IMR-90 (cell line): Measurements from ENCODE around the gene GPSM1. TPM values are rescaled to one million over a fixed set of nuclear protein-coding genes. Genes with fewer than 3 reads are reported as not detected.

Experiments used
- ATAC-seq: fragments of 200-7000 bp; cut with Tn5 transposase; 2 replicates; pipeline ENCODE4 v1.9.1; 2020; ENCODE audit warnings: low read depth, mild to moderate bottlenecking, moderate library complexity
- BruUV-seq: library from RNA; stranded (reverse); fragments of 400-500 nt; replicated peaks from 2 replicates; lab custom pipeline; 2021; lab: Mats Ljungman, UMichigan
- CTCF ChIA-PET: fragments of 300-600 bp; formaldehyde crosslinking; extraction: SDS; loops from one replicate; lab custom pipeline; 2021; ENCODE audit warnings: antibody characterized with exemption; lab: Yijun Ruan, JAX
- POLR2A ChIA-PET: fragments of 300-600 bp; sonication (Branson Sonifier 250); formaldehyde crosslinking; loops from one replicate; lab custom pipeline; 2022; ENCODE audit warnings: antibody characterized with exemption; ENCODE audit not compliant: unreplicated experiment; lab: Charles Lee
- DNase-seq: peaks from one replicate; pipeline ENCODE4 v3.0.0; 2013
- H2AFZ ChIP-seq: replicated peaks from 2 replicates; pipeline ENCODE3; 2013; ENCODE audit warnings: low read length, mild to moderate bottlenecking; ENCODE audit not compliant: poor library complexity
- H2AK5ac ChIP-seq: 2 replicates; pipeline ENCODE4 v1.6.1; 2013; ENCODE audit warnings: low read depth, low read length, inconsistent platforms
- H2AK9ac ChIP-seq: replicated peaks from 2 replicates; pipeline ENCODE3; 2013; ENCODE audit warnings: mild to moderate bottlenecking, low read depth, low read length, moderate library complexity; ENCODE audit not compliant: poor library complexity
- H2BK120ac ChIP-seq: 2 replicates; pipeline ENCODE4 v1.6.1; 2013; ENCODE audit warnings: low read depth, low read length, inconsistent platforms
- H2BK15ac ChIP-seq: 3 replicates; pipeline ENCODE4 v1.6.1; 2013; ENCODE audit warnings: low read depth, low read length, inconsistent platforms
- H2BK20ac ChIP-seq: 2 replicates; pipeline ENCODE4 v1.6.1; 2013; ENCODE audit warnings: low read depth, mild to moderate bottlenecking, inconsistent platforms, low read length, moderate library complexity
- H2BK5ac ChIP-seq: 2 replicates; pipeline ENCODE4 v1.6.1; 2013; ENCODE audit warnings: mild to moderate bottlenecking, low read depth, low read length, inconsistent platforms; ENCODE audit not compliant: poor library complexity, severe bottlenecking
- H3K14ac ChIP-seq: replicated peaks from 2 replicates; pipeline ENCODE4 v1.6.1; 2013; ENCODE audit warnings: low read depth, low read length, inconsistent platforms
- H3K18ac ChIP-seq: 2 replicates; pipeline ENCODE4 v1.6.1; 2013; ENCODE audit warnings: low read depth, low read length, control low read depth
- H3K23ac ChIP-seq: 2 replicates; pipeline ENCODE4 v1.6.1; 2013; ENCODE audit warnings: low read depth, low read length, inconsistent platforms
- H3K27ac ChIP-seq: 2 replicates; pipeline ENCODE4 v1.5.1; 2013; ENCODE audit warnings: mild to moderate bottlenecking, control low read depth, low read length; ENCODE audit not compliant: insufficient read depth
- H3K27me3 ChIP-seq: 2 replicates; pipeline ENCODE4 v1.6.1; 2013; ENCODE audit warnings: low read length; ENCODE audit not compliant: control insufficient read depth, insufficient read depth
- H3K36me3 ChIP-seq: 2 replicates; pipeline ENCODE4 v1.6.1; 2013; ENCODE audit warnings: low read length, mixed read lengths; ENCODE audit not compliant: control insufficient read depth, insufficient read depth
- H3K4ac ChIP-seq: 2 replicates; pipeline ENCODE4 v1.6.1; 2013; ENCODE audit warnings: low read depth, low read length, inconsistent platforms
- H3K4me1 ChIP-seq: 2 replicates; pipeline ENCODE4 v1.6.1; 2013; ENCODE audit warnings: low read length, mixed read lengths; ENCODE audit not compliant: control insufficient read depth, insufficient read depth
- H3K4me2 ChIP-seq: 2 replicates; pipeline ENCODE4 v1.6.1; 2013; ENCODE audit warnings: low read depth, mild to moderate bottlenecking, control low read depth, low read length, moderate library complexity
- H3K4me3 ChIP-seq: 2 replicates; pipeline ENCODE4 v1.5.1; 2013; ENCODE audit warnings: low read depth, mild to moderate bottlenecking, control low read depth, low read length, moderate library complexity; ENCODE audit not compliant: insufficient read depth
- H3K56ac ChIP-seq: 2 replicates; pipeline ENCODE4 v1.6.1; 2013; ENCODE audit warnings: low read length, inconsistent platforms; ENCODE audit not compliant: insufficient read depth; ENCODE audit errors: extremely low read depth
- H3K79me1 ChIP-seq, 2 experiments: 2 replicates each; pipeline ENCODE4 v1.6.1; 2013; ENCODE audit warnings: low read length in 2 of 2, inconsistent platforms in 1 of 2, low read depth in 1 of 2
- H3K9ac ChIP-seq: 2 replicates; pipeline ENCODE4 v1.6.1; 2013; ENCODE audit warnings: low read depth, low read length, control low read depth
- H3K9me1 ChIP-seq: 2 replicates; pipeline ENCODE4 v1.6.1; 2013; ENCODE audit warnings: low read length, inconsistent platforms; ENCODE audit not compliant: insufficient read depth
- H3K9me3 ChIP-seq: 2 replicates; pipeline ENCODE4 v1.6.1; 2013; ENCODE audit warnings: low read length; ENCODE audit not compliant: control insufficient read depth, insufficient read depth
- H4K20me1 ChIP-seq: 2 replicates; pipeline ENCODE4 v1.6.1; 2013; ENCODE audit warnings: low read length, inconsistent platforms; ENCODE audit not compliant: insufficient read depth
- H4K5ac ChIP-seq: 2 replicates; pipeline ENCODE4 v1.6.1; 2013; ENCODE audit warnings: mild to moderate bottlenecking, low read depth, low read length, control low read depth
- H4K8ac ChIP-seq, 2 experiments: 2 replicates each; pipeline ENCODE4 v1.6.1; 2013; ENCODE audit warnings: low read depth in 2 of 2, low read length in 2 of 2, control low read depth in 1 of 2, inconsistent platforms in 1 of 2
- H4K91ac ChIP-seq: 2 replicates; pipeline ENCODE4 v1.6.1; 2013; ENCODE audit warnings: low read depth, low read length, inconsistent platforms; ENCODE audit not compliant: insufficient read depth
- BHLHE40 ChIP-seq: fragments of 150-350 bp; IDR thresholded peaks from 2 replicates; pipeline ENCODE4 v1.6.1; 2016; ENCODE audit warnings: mild to moderate bottlenecking, low read depth, low read length
- CEBPB ChIP-seq: IDR thresholded peaks from 2 replicates; pipeline ENCODE4 v1.6.1; 2012; ENCODE audit warnings: low read depth, low read length, improper control_type of control experiment
- ELK1 ChIP-seq: fragments of 150-350 bp; IDR thresholded peaks from 2 replicates; pipeline ENCODE4 v1.6.1; 2016; ENCODE audit warnings: low read depth, mild to moderate bottlenecking, low read length, moderate library complexity, borderline replicate concordance
- FOS ChIP-seq: fragments of 150-350 bp; IDR thresholded peaks from 2 replicates; pipeline ENCODE4 v1.6.1; 2016; ENCODE audit warnings: low read depth, low read length
- MAFK ChIP-seq: IDR thresholded peaks from 2 replicates; pipeline ENCODE4 v1.6.1; 2012; ENCODE audit warnings: low read depth, low read length, improper control_type of control experiment
- MXI1 ChIP-seq: IDR thresholded peaks from 2 replicates; pipeline ENCODE4 v1.6.1; 2012; ENCODE audit warnings: low read depth, mild to moderate bottlenecking, low read length, moderate library complexity, borderline replicate concordance
- POLR2A ChIP-seq: IDR thresholded peaks from 2 replicates; pipeline ENCODE4 v1.6.1; 2012; ENCODE audit warnings: mild to moderate bottlenecking, low read depth, low read length
- WGBS, 2 experiments: methylation state at CpG; one replicate each; pipeline versions ENCODE4 v1.1.5 to v1.1.7; 2013; ENCODE audit warnings: missing lambda C conversion rate in 2 of 2; ENCODE audit not compliant: insufficient read length in 1 of 2; ENCODE audit errors: extremely low coverage in 2 of 2; 5-methylcytosine and 5-hydroxymethylcytosine counted together
- dilution Hi-C: fragments of 300-500 bp; cut with HindIII; formaldehyde crosslinking; loops from one replicate; pipeline ENCODE4 v1.14.3; 2018; ENCODE audit warnings: low sequenced_read_pairs; ENCODE audit not compliant: unreplicated experiment
- in situ Hi-C: fragments of 300-500 bp; cut with MboI; formaldehyde crosslinking; loops from 3 replicates; pipeline ENCODE4 v1.14.3; 2019; ENCODE audit warnings: low sequenced_read_pairs, inconsistent platforms, mixed read lengths
- intact Hi-C: fragments of 100-400 bp; cut with micrococcal nuclease; formaldehyde crosslinking; loops from 2 replicates; pipeline ENCODE4 v1.10.0; 2022
- polyA plus RNA-seq, 3 experiments: library from polyadenylated mRNA; depleted of rRNA; stranded (reverse); fragments of >200 nt; gene quantifications; 2 replicates each; pipeline ENCODE4 v1.2.3, GENCODE V29; 2012; ENCODE audit warnings: low replicate concordance in 1 of 3
- total RNA-seq: library from RNA; depleted of rRNA; stranded (reverse); fragments of >200 nt; gene quantifications from 2 replicates; pipeline ENCODE4 v1.2.3, GENCODE V29; 2012

Gene GPSM1
- total and polyA plus RNA-seq, 2 of the 4 experiments (the other 2 are of a cell fraction): 28.7 to 71.2 TPM

DNA sequence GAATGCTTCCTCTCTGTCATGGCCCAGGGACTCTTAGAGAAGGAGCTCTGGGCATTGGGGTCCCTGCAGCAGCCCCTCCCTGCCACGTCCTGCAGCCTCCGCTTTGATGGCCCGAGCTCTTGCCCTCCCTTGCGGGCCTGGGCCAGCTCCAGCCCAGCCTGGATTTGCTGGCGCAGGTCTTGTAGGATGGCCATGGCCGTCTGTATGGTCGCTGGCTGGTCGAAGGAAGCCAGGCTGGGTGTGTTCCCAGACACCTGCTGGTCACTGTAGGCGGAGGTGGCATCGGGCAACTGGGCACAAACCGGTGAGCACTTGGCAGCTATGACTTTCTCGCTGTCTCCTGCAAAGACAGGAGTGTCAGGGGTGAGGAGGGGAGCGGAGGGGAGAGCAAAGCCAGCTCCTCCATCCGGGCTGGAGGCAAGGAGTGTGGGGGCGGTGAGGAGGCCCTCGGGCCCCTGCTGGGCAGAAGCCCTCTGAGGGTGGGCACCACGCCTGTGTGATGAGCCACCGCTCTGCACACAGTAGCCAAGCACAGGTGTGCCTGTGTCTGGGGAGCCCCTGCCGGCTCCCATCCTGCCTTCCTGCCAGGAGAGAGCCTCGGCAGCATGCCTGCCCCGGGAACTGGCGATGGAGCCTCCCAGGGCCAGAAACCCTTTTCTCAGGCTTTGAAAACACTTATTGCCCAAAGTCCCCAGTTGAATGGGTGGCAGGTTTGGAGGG, 35.9 kb upstream of the GPSM1 start:
- no peak overlapping the region for H3K4me3 ChIP-seq
- no peaks in the 10 kb centered on the region for H3K4me1 ChIP-seq
- no peak overlapping the region for H3K18ac ChIP-seq
- ChIA-PET CTCF (no interaction called here), POLR2A (no interaction called here)
- H3K27me3 ChIP-seq: peaks cover 44% of the 10 kb centered on the region
- H4K8ac ChIP-seq: no peak overlapping the region
- H3K27ac ChIP-seq: no peak overlapping the region
- no peak overlapping the region for H3K14ac ChIP-seq
- H2BK120ac ChIP-seq: no peak overlapping the region
- H3K4me2 ChIP-seq: no peak overlapping the region
- no peak overlapping the region for H4K91ac ChIP-seq
- H2AK5ac ChIP-seq: no peak overlapping the region
- ATAC-seq (no peak), DNase-seq (no peak)
- no peaks in the 10 kb centered on the region for H3K79me1 ChIP-seq
- intact Hi-C loops: no loop called here
- H3K36me3 ChIP-seq: no peaks in the 10 kb centered on the region
- dilution Hi-C loops: no loop called here
- H3K9me1 ChIP-seq: no peaks in the 10 kb centered on the region
- H3K4ac ChIP-seq: no peak overlapping the region
- H3K9me3 ChIP-seq: no peaks in the 10 kb centered on the region; the same call in 1 of the 2 replicates
- 70% methylated on average over 9 of the region's 22 CpGs; no CpG with 5 or more reads in 1 of the 2 experiments for WGBS, 2 experiments
- H2BK5ac ChIP-seq: no peak overlapping the region
- H2BK20ac ChIP-seq: no peak overlapping the region
- no peak for TF ChIP-seq MAFK
- TF ChIP-seq FOS: no peak
- no peak for TF ChIP-seq POLR2A
- TF ChIP-seq CEBPB: no peak
- TF ChIP-seq BHLHE40: no peak
- no peak for TF ChIP-seq ELK1
- no peak for TF ChIP-seq MXI1
- no peak overlapping the region for H3K23ac ChIP-seq
- no peaks in the 10 kb centered on the region for H4K20me1 ChIP-seq
- in situ Hi-C loops: no loop called here
- no peak overlapping the region for H3K9ac ChIP-seq
- no peak overlapping the region for H2BK15ac ChIP-seq
- no peak overlapping the region for H3K56ac ChIP-seq
- H2AK9ac ChIP-seq: no peak overlapping the region
- no peak overlapping the region for H2AFZ ChIP-seq
- BruUV-seq: no TSS peak
- H4K5ac ChIP-seq: no peak overlapping the region
